Endothelial cell of umbilical vein (primary cell): ENCODE data around the gene ZNF618. TPM values are rescaled to one million over a fixed set of nuclear protein-coding genes. Genes with fewer than 3 reads are reported as not detected.

ENCODE experiments used
- BruUV-seq: library from RNA; stranded (reverse); fragments of 400-500 nt; replicated peaks from 2 replicates; lab custom pipeline; 2021; lab: Mats Ljungman, UMichigan
- CTCF ChIA-PET: fragments of 300-600, 350-600 bp; sonication (Branson Sonifier 250); formaldehyde crosslinking; loops from one replicate; lab custom pipeline; 2021; ENCODE audit warnings: antibody characterized with exemption, inconsistent platforms; lab: Charles Lee
- POLR2A ChIA-PET: fragments of 300-600, 350-600 bp; sonication (Branson Sonifier 250); formaldehyde crosslinking; loops from one replicate; lab custom pipeline; 2021; ENCODE audit warnings: antibody characterized with exemption, inconsistent platforms; lab: Charles Lee
- DNase-seq: peaks from one replicate; pipeline ENCODE4 v3.0.0-alpha.2; 2011; ENCODE audit warnings: low read depth, low spot score
- FAIRE-seq: peaks from 2 replicates; lab custom pipeline; 2011; peaks lifted over from hg19 to GRCh38; lab: Jason Lieb, UNC
- H2AFZ ChIP-seq: 2 replicates; pipeline ENCODE4 v1.6.0; 2012; ENCODE audit warnings: low read depth, low read length, control low read depth, inconsistent platforms
- H3K27ac ChIP-seq: 2 replicates; pipeline ENCODE4 v1.5.1; 2011; ENCODE audit warnings: low read depth, mild to moderate bottlenecking, control low read depth, low read length, moderate library complexity; ENCODE audit not compliant: insufficient read depth
- H3K27me3 ChIP-seq, 2 experiments: 2 replicates each; pipeline versions ENCODE4 v1.6.0 to v1.6.1; 2011; ENCODE audit warnings: low read length in 2 of 2, mixed read lengths in 1 of 2; ENCODE audit not compliant: control insufficient read depth in 2 of 2, insufficient read depth in 2 of 2
- H3K36me3 ChIP-seq, 2 experiments: 2 replicates in 1 of 2; 3 replicates in 1 of 2; pipeline ENCODE4 v1.5.1; 2011; ENCODE audit warnings: low read length in 2 of 2, mild to moderate bottlenecking in 1 of 2, moderate library complexity in 1 of 2; ENCODE audit not compliant: control insufficient read depth in 2 of 2, insufficient read depth in 2 of 2; ENCODE audit errors: extremely low read depth in 1 of 2
- H3K4me1 ChIP-seq: 3 replicates; pipeline ENCODE4 v1.5.1; 2011; ENCODE audit warnings: mild to moderate bottlenecking, low read length; ENCODE audit not compliant: control insufficient read depth, insufficient read depth; ENCODE audit errors: extremely low read depth
- H3K4me2 ChIP-seq: 2 replicates; pipeline ENCODE4 v1.6.1; 2011; ENCODE audit warnings: low read length, control low read depth, mixed read lengths; ENCODE audit not compliant: insufficient read depth
- H3K4me3 ChIP-seq, 3 experiments: fragments of 200-600 bp in 1 of 3; sonication (generic), shearing (Covaris generic) in 1 of 3; replicated peaks in 1 of 3; 2 replicates each; pipeline ENCODE4 v1.5.1; 2011 to 2016; ENCODE audit warnings: control low read depth in 3 of 3, low read length in 3 of 3, mild to moderate bottlenecking in 2 of 3, inconsistent platforms in 1 of 3, low read depth in 1 of 3, moderate library complexity in 1 of 3; ENCODE audit not compliant: insufficient read depth in 1 of 3
- H3K79me2 ChIP-seq: 2 replicates; pipeline ENCODE4 v1.6.0; 2012; ENCODE audit warnings: low read length, inconsistent platforms; ENCODE audit not compliant: control insufficient read depth, insufficient read depth
- H3K9ac ChIP-seq: replicated peaks from 2 replicates; pipeline ENCODE3; 2011; ENCODE audit warnings: low read length, control low read depth; ENCODE audit not compliant: insufficient read depth; ENCODE audit errors: extremely low read depth
- H3K9me1 ChIP-seq: replicated peaks from 3 replicates; pipeline ENCODE4 v1.6.0; 2011; ENCODE audit warnings: mild to moderate bottlenecking, low read length; ENCODE audit not compliant: control insufficient read depth, insufficient read depth; ENCODE audit errors: extremely low read depth
- H3K9me3 ChIP-seq: replicated peaks from 2 replicates; pipeline ENCODE4 v1.5.1; 2012; ENCODE audit warnings: low read length, inconsistent platforms; ENCODE audit not compliant: control insufficient read depth, insufficient read depth
- H4K20me1 ChIP-seq: replicated peaks from 2 replicates; pipeline ENCODE3; 2011; ENCODE audit warnings: mild to moderate bottlenecking, low read length; ENCODE audit not compliant: control insufficient read depth, insufficient read depth; ENCODE audit errors: extremely low read depth
- EZH2 ChIP-seq: IDR thresholded peaks from 2 replicates; pipeline ENCODE4 v1.6.1; 2012; ENCODE audit warnings: borderline replicate concordance, low read depth, mild to moderate bottlenecking, moderate library complexity, low read length, inconsistent platforms; ENCODE audit not compliant: severe bottlenecking
- FOS ChIP-seq: IDR thresholded peaks from 2 replicates; pipeline ENCODE4 v1.6.1; 2011; ENCODE audit warnings: mild to moderate bottlenecking, low read length, moderate library complexity, borderline replicate concordance; ENCODE audit not compliant: insufficient read depth
- GATA2 ChIP-seq: IDR thresholded peaks from 2 replicates; pipeline ENCODE4 v1.7.0; 2011; ENCODE audit warnings: low read depth, mild to moderate bottlenecking, moderate library complexity, mixed read lengths, low read length; ENCODE audit not compliant: insufficient read length, insufficient read depth
- JUN ChIP-seq: IDR thresholded peaks from 2 replicates; pipeline ENCODE4 v1.6.1; 2011; ENCODE audit warnings: borderline replicate concordance, low read depth; ENCODE audit not compliant: insufficient read length, insufficient read depth
- MAX ChIP-seq: IDR thresholded peaks from 2 replicates; pipeline ENCODE4 v1.6.1; 2011; ENCODE audit not compliant: insufficient read depth, insufficient read length
- MYC ChIP-seq: IDR thresholded peaks from one replicate; pipeline ENCODE4 v1.6.1; 2011; ENCODE audit warnings: mild to moderate bottlenecking, low read depth, low read length
- POLR2A ChIP-seq: IDR thresholded peaks from 2 replicates; pipeline ENCODE4 v1.6.1; 2012; ENCODE audit warnings: low read depth, mild to moderate bottlenecking, control low read depth, low read length
- POLR2AphosphoS5 ChIP-seq: IDR thresholded peaks from 2 replicates; pipeline ENCODE4 v1.6.1; 2012; ENCODE audit warnings: low read depth, mild to moderate bottlenecking, control low read depth, low read length, moderate library complexity; ENCODE audit not compliant: insufficient read depth
- dilution Hi-C: fragments of 300-500 bp; cut with MboI; formaldehyde crosslinking; loops from one replicate; pipeline ENCODE4 v1.15.0; 2019; ENCODE audit warnings: low sequenced_read_pairs; ENCODE audit not compliant: extremely low pct_ligation_motif_present
- intact Hi-C: fragments of 100-400 bp; cut with micrococcal nuclease; formaldehyde crosslinking; loops from one replicate; pipeline ENCODE4 v1.10.0; 2022
- polyA plus RNA-seq, 4 experiments: library from polyadenylated mRNA; depleted of rRNA in 3 of 4; stranded (reverse) in 3 of 4; unstranded in 1 of 4; fragments of >200 nt; gene quantifications; 2 replicates each; pipeline versions ENCODE4 v1.2.1 to v1.2.3, GENCODE V29; 2011 to 2012; ENCODE audit warnings: missing spikeins in 1 of 4
- total RNA-seq: library from RNA; stranded (reverse); gene quantifications from 2 replicates; pipeline ENCODE4 v1.2.3, GENCODE V29; 2021
- TF ChIP-seq, protein P1 (sequence below), 2 donors: IDR thresholded peaks; 1 replicate in 1 of 2; 2 replicates in 1 of 2; pipeline ENCODE4 v1.5.1; 2011; ENCODE audit warnings: low read length in 2 of 2, mild to moderate bottlenecking in 2 of 2, moderate library complexity in 2 of 2, control low read depth in 1 of 2, inconsistent platforms in 1 of 2, low read depth in 1 of 2; ENCODE audit not compliant: insufficient read depth in 1 of 2; ENCODE audit errors: extremely low read depth in 1 of 2

ZNF618 gene
- total and polyA plus RNA-seq, 2 donors (not counting 3 experiments of a cell fraction or from before 2014, with no cell fraction given), result 22.6 to 80.3 TPM

DNA sequence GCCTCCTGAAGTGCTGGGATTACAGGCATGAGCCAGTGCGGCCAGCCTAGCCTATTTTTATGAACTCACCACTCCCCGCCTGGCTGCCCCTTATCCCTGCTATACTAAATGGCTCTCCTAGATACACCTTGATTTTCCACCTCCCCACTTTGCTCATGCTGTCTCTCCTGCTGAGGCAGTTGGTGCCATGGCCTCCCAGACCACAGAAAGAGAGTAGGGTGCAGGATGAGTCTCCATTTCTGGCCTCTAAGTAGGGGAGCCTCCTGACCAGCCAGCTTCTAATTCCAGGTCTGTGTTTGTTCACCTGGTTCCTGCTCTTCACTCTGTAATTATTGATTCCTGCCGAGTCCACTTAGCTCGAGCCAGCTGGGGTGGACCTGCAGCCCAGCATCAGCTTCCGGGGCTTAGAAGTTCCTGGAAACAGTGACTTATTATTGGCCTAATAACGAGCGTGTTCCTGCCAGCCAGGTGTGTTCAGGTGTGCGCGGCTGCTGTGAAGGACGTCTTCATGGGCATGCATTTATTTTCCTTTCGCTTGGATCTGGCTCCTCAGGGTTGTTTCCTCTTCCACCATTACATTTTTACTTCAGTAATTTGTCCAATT, 34.0 kb downstream of the ZNF618 start:
- TF ChIP-seq MYC (no peak), POLR2AphosphoS5 (no peak), JUN (no peak), FOS (no peak), POLR2A (no peak), GATA2 (no peak), EZH2 (no peak), MAX (no peak)
- TF ChIP-seq, protein P1, sequence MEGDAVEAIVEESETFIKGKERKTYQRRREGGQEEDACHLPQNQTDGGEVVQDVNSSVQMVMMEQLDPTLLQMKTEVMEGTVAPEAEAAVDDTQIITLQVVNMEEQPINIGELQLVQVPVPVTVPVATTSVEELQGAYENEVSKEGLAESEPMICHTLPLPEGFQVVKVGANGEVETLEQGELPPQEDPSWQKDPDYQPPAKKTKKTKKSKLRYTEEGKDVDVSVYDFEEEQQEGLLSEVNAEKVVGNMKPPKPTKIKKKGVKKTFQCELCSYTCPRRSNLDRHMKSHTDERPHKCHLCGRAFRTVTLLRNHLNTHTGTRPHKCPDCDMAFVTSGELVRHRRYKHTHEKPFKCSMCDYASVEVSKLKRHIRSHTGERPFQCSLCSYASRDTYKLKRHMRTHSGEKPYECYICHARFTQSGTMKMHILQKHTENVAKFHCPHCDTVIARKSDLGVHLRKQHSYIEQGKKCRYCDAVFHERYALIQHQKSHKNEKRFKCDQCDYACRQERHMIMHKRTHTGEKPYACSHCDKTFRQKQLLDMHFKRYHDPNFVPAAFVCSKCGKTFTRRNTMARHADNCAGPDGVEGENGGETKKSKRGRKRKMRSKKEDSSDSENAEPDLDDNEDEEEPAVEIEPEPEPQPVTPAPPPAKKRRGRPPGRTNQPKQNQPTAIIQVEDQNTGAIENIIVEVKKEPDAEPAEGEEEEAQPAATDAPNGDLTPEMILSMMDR (IDR thresholded peaks at IDR 0.05; ENCODE audit: extremely low read depth in 1 of 2, insufficient read depth in 1 of 2, low read depth in 1 of 2, low read length in 2 of 2), result no peak
- DNase-seq (no peak), FAIRE-seq (no peak)
- POLR2A ChIA-PET, result no interaction called here
- Histone ChIP-seq H3K27ac (no peak overlapping the region), H3K9me1 (no peaks in the 10 kb centered on the region), H3K4me1 (peaks cover 4% of the 10 kb centered on the region), H2AFZ (no peak overlapping the region), H3K27me3 (no peaks in the 10 kb centered on the region), H3K4me2 (no peak overlapping the region), H3K79me2 (peaks cover 77% of the 10 kb centered on the region), H3K9me3 (no peaks in the 10 kb centered on the region), H3K36me3 (no peaks in the 10 kb centered on the region), H3K4me3 (no peak overlapping the region), H4K20me1 (peaks cover 7% of the 10 kb centered on the region), H3K9ac (no peak overlapping the region)
- BruUV-seq, result no TSS peak
- dilution Hi-C loops (no loop called here), intact Hi-C loops (no loop called here)
- CTCF ChIA-PET, result interaction anchor here (1.4 kb wide), 1 partner anchor 53 kb away, joined by 5 read pairs; no protein-coding TSS in a partner anchor
